ENCODE data around the gene RAPGEF1. TPM values are rescaled to one million over a fixed set of nuclear protein-coding genes. Genes with fewer than 3 reads are reported as not detected.

RAPGEF1 gene
- total RNA-seq, 1 donor from 2014 or later, result 217 TPM

- intact Hi-C loops (cut with micrococcal nuclease), result loop anchor here (1.0 to 5.0 kb wide), 2 partner anchors 54 to 480 kb away; no protein-coding TSS in a partner anchor
Observed at GRCh38 chr9:131732636-131733289, 7.1 kb downstream of the RAPGEF1 start.

- intact Hi-C loops (cut with micrococcal nuclease), result loop anchor here (5.0 kb wide), 1 partner anchor 480 kb away; no protein-coding TSS in a partner anchor
Observed at GRCh38 chr9:131732061-131732526, 7.8 kb downstream of the RAPGEF1 start.

GRCh38 chr9:131731644-131732043 is 8.2 kb downstream of the RAPGEF1 start:
- intact Hi-C loops (cut with micrococcal nuclease), result loop anchor here (5.0 kb wide), 1 partner anchor 479 kb away; no protein-coding TSS in a partner anchor

- intact Hi-C loops (cut with micrococcal nuclease), result loop anchor here (5.0 kb wide), 1 partner anchor 479 kb away; no protein-coding TSS in a partner anchor
Observed at GRCh38 chr9:131731237-131731636, 8.6 kb downstream of the RAPGEF1 start.

- intact Hi-C loops (cut with micrococcal nuclease), result loop anchor here (1.0 to 5.0 kb wide), 7 partner anchors 10 to 623 kb away; partner anchors contain the start of gene SETX
Observed at GRCh38 chr9:131728961-131729360, 10.9 kb downstream of the RAPGEF1 start.

GRCh38 chr9:131728546-131728910 is 11.3 kb downstream of the RAPGEF1 start:
- intact Hi-C loops (cut with micrococcal nuclease), result loop anchor here (1.0 to 5.0 kb wide), 4 partner anchors 18 to 624 kb away; partner anchors contain the start of gene SETX

GRCh38 chr9:131727795-131728545 is 11.9 kb downstream of the RAPGEF1 start:
- intact Hi-C loops (cut with micrococcal nuclease), result loop anchor here (1.0 to 5.0 kb wide), 4 partner anchors 18 to 624 kb away; partner anchors contain the start of gene SETX

GRCh38 chr9:131727184-131727759 is 12.6 kb downstream of the RAPGEF1 start:
- intact Hi-C loops (cut with micrococcal nuclease), result loop anchor here (5.0 kb wide), 2 partner anchors 455 to 625 kb away; partner anchors contain the start of gene SETX

GRCh38 chr9:131724683-131725082 is 15.2 kb downstream of the RAPGEF1 start:
- intact Hi-C loops (cut with micrococcal nuclease), result loop anchor here (5.0 kb wide), 2 partner anchors 452 to 628 kb away; partner anchors contain the start of gene SETX

GRCh38 chr9:131723632-131724031 is 16.2 kb downstream of the RAPGEF1 start:
- intact Hi-C loops (cut with micrococcal nuclease), result no loop called here

- intact Hi-C loops (cut with micrococcal nuclease), result no loop called here
Observed at GRCh38 chr9:131722255-131722654, 17.6 kb downstream of the RAPGEF1 start.

- intact Hi-C loops (cut with micrococcal nuclease), result no loop called here
Observed at GRCh38 chr9:131721076-131721475, 18.8 kb downstream of the RAPGEF1 start.

- intact Hi-C loops (cut with micrococcal nuclease), result no loop called here
Observed at GRCh38 chr9:131720330-131720729, 19.5 kb downstream of the RAPGEF1 start.

- intact Hi-C loops (cut with micrococcal nuclease), result loop anchor here (1.0 kb wide), 1 partner anchor 9 kb away; no protein-coding TSS in a partner anchor
Observed at GRCh38 chr9:131719262-131719908, 20.5 kb downstream of the RAPGEF1 start.

GRCh38 chr9:131717719-131718460 is 22.0 kb downstream of the RAPGEF1 start:
- intact Hi-C loops (cut with micrococcal nuclease), result no loop called here

GRCh38 chr9:131715906-131716305 is 24.0 kb downstream of the RAPGEF1 start:
- intact Hi-C loops (cut with micrococcal nuclease), result no loop called here

GRCh38 chr9:131714821-131715220 is 25.1 kb downstream of the RAPGEF1 start:
- intact Hi-C loops (cut with micrococcal nuclease), result no loop called here

- intact Hi-C loops (cut with micrococcal nuclease), result no loop called here
Observed at GRCh38 chr9:131714161-131714646, 25.7 kb downstream of the RAPGEF1 start.

- intact Hi-C loops (cut with micrococcal nuclease), result no loop called here
Observed at GRCh38 chr9:131713016-131713415, 26.9 kb downstream of the RAPGEF1 start.

- intact Hi-C loops (cut with micrococcal nuclease), result no loop called here
Observed at GRCh38 chr9:131712151-131712716, 27.6 kb downstream of the RAPGEF1 start.
